Liver (tissue), 9 donors: ENCODE data around the gene FCN1. TPM values are rescaled to one million over a fixed set of nuclear protein-coding genes. Genes with fewer than 3 reads are reported as not detected.

Source experiments
- DNase-seq: peaks from one replicate; pipeline ENCODE4 v3.0.0-alpha.2; 2017; ENCODE audit warnings: low spot score
- H3K27ac ChIP-seq, 2 donors: one replicate each; pipeline ENCODE4 v1.7.0; 2013; ENCODE audit warnings: inconsistent platforms in 2 of 2, low read length in 2 of 2, control low read depth in 1 of 2, low read depth in 1 of 2, mild to moderate bottlenecking in 1 of 2
- H3K27me3 ChIP-seq, 4 donors: one replicate each; pipeline versions ENCODE4 v1.6.1 to v1.7.0; 2013; ENCODE audit warnings: low read length in 3 of 4, inconsistent platforms in 1 of 4, mild to moderate bottlenecking in 1 of 4, moderate library complexity in 1 of 4; ENCODE audit not compliant: control insufficient read depth in 4 of 4, insufficient read depth in 4 of 4
- H3K36me3 ChIP-seq, 4 donors: one replicate each; pipeline versions ENCODE4 v1.6.1 to v1.7.0; 2013; ENCODE audit warnings: low read length in 3 of 4, mild to moderate bottlenecking in 3 of 4, low read depth in 1 of 4, moderate library complexity in 1 of 4; ENCODE audit not compliant: control insufficient read depth in 4 of 4, insufficient read depth in 3 of 4
- H3K4me1 ChIP-seq, 4 donors: one replicate each; pipeline versions ENCODE4 v1.6.1 to v1.7.0; 2013; ENCODE audit warnings: low read length in 3 of 4, mild to moderate bottlenecking in 3 of 4, moderate library complexity in 1 of 4; ENCODE audit not compliant: control insufficient read depth in 4 of 4, insufficient read depth in 4 of 4
- H3K4me3 ChIP-seq, 3 donors: one replicate each; pipeline versions ENCODE4 v1.6.1 to v1.7.0; 2013; ENCODE audit warnings: low read length in 3 of 3, control low read depth in 1 of 3, low read depth in 1 of 3, mild to moderate bottlenecking in 1 of 3
- H3K9ac ChIP-seq, 2 donors: one replicate each; pipeline ENCODE4 v1.7.0; 2013; ENCODE audit warnings: low read length in 2 of 2, mild to moderate bottlenecking in 2 of 2, moderate library complexity in 2 of 2, control low read depth in 1 of 2, low read depth in 1 of 2
- H3K9me3 ChIP-seq, 4 donors: one replicate each; pipeline versions ENCODE4 v1.6.1 to v1.7.0; 2013; ENCODE audit warnings: low read length in 3 of 4; ENCODE audit not compliant: control insufficient read depth in 4 of 4
- FOXA1 ChIP-seq: IDR thresholded peaks from 2 replicates; pipeline ENCODE4 v1.6.1; 2016; ENCODE audit warnings: antibody characterized with exemption
- FOXA2 ChIP-seq: IDR thresholded peaks from 2 replicates; pipeline ENCODE4 v1.6.1; 2016; ENCODE audit warnings: antibody characterized with exemption
- GABPA ChIP-seq, 2 donors: IDR thresholded peaks in 1 of 2; conservative IDR thresholded peaks in 1 of 2; 2 replicates each; pipeline ENCODE4 v1.6.1; 2016; ENCODE audit warnings: antibody characterized with exemption in 2 of 2, mild to moderate bottlenecking in 1 of 2, moderate library complexity in 1 of 2
- HNF4A ChIP-seq, 2 donors: conservative IDR thresholded peaks; 2 replicates each; pipeline ENCODE4 v1.6.1; 2016; ENCODE audit warnings: antibody characterized with exemption in 2 of 2, mild to moderate bottlenecking in 2 of 2
- HNF4G ChIP-seq: IDR thresholded peaks from 2 replicates; pipeline ENCODE4 v1.6.1; 2016; ENCODE audit warnings: antibody characterized with exemption
- MAX ChIP-seq: IDR thresholded peaks from 2 replicates; pipeline ENCODE4 v1.6.1; 2016; ENCODE audit warnings: antibody characterized with exemption
- RAD21 ChIP-seq, 2 donors: IDR thresholded peaks; 2 replicates each; pipeline ENCODE4 v1.6.1; 2016; ENCODE audit warnings: antibody characterized with exemption in 2 of 2, mild to moderate bottlenecking in 2 of 2
- TAF1 ChIP-seq: conservative IDR thresholded peaks from 2 replicates; pipeline ENCODE4 v1.6.1; 2016; ENCODE audit warnings: antibody characterized with exemption, mild to moderate bottlenecking
- YY1 ChIP-seq: IDR thresholded peaks from 2 replicates; pipeline ENCODE4 v1.6.1; 2016; ENCODE audit warnings: antibody characterized with exemption, mild to moderate bottlenecking
- WGBS: extraction: QIAGEN DNeasy Blood & Tissue Kit; methylation state at CpG from one replicate; pipeline ENCODE4 v1.1.7; 2013; 5-methylcytosine and 5-hydroxymethylcytosine counted together
- polyA plus RNA-seq, 2 donors: library from polyadenylated mRNA; stranded (reverse) in 1 of 2; unstranded in 1 of 2; fragments of 200-250 nt in 1 of 2; fragments of >200 nt in 1 of 2; fragmentation: Nextera tagmentation in 1 of 2; extraction: Ambion mirVana in 1 of 2; gene quantifications; one replicate each; pipeline versions ENCODE4 v1.2.1 to v1.2.3, GENCODE V29; 2013 to 2015
- total RNA-seq, 2 donors: library from RNA; depleted of rRNA; stranded (reverse); fragments of >200 nt; gene quantifications; one replicate each; pipeline ENCODE4 v1.2.3, GENCODE V29; 2014
- TF ChIP-seq, protein P1 (sequence below): fragments of 150-350 bp; IDR thresholded peaks from 2 replicates; pipeline ENCODE4 v1.5.1; 2017; ENCODE audit warnings: improper control_type of control experiment, low read depth, low read length; ENCODE audit not compliant: missing input control
- TF ChIP-seq, protein P2 (sequence below): IDR thresholded peaks from 2 replicates; pipeline ENCODE4 v1.6.1; 2016; ENCODE audit warnings: antibody characterized with exemption
- TF ChIP-seq, protein P3 (sequence below): IDR thresholded peaks from 2 replicates; pipeline ENCODE4 v1.6.1; 2016; ENCODE audit warnings: antibody characterized with exemption, mild to moderate bottlenecking
- donor health status: healthy.
- donor health status: healthy.
- donor health status: healthy.
- donor health status: healthy.
- donor health status: healthy.

The FCN1 gene
- total and polyA plus RNA-seq, 4 donors, result 0.97 to 15.0 (median 5.4) TPM

GRCh38 chr9:134948149-134948548 lies 30.4 kb upstream of the FCN1 start:
- H3K36me3 ChIP-seq, result no peaks in the 10 kb centered on the region
- 83% methylated on average over 11 of the region's 11 CpGs for WGBS

GRCh38 chr9:134947265-134947955 lies 29.7 kb upstream of the FCN1 start:
- Histone ChIP-seq H3K4me3 (no peak overlapping the region), H3K9me3 (peaks cover 0 to 5% (median under 1%) of the 10 kb centered on the region in 4 donors), H3K36me3 (no peaks in the 10 kb centered on the region), H3K27ac (no peak overlapping the region), H3K27me3 (no peaks in the 10 kb centered on the region), H3K4me1 (no peaks in the 10 kb centered on the region), H3K9ac (no peak overlapping the region)
- no peak for DNase-seq
- 77% methylated on average over 26 of the region's 26 CpGs for WGBS
- no peak for TF ChIP-seq TAF1
- no peak for TF ChIP-seq FOXA2
- TF ChIP-seq, protein P1, sequence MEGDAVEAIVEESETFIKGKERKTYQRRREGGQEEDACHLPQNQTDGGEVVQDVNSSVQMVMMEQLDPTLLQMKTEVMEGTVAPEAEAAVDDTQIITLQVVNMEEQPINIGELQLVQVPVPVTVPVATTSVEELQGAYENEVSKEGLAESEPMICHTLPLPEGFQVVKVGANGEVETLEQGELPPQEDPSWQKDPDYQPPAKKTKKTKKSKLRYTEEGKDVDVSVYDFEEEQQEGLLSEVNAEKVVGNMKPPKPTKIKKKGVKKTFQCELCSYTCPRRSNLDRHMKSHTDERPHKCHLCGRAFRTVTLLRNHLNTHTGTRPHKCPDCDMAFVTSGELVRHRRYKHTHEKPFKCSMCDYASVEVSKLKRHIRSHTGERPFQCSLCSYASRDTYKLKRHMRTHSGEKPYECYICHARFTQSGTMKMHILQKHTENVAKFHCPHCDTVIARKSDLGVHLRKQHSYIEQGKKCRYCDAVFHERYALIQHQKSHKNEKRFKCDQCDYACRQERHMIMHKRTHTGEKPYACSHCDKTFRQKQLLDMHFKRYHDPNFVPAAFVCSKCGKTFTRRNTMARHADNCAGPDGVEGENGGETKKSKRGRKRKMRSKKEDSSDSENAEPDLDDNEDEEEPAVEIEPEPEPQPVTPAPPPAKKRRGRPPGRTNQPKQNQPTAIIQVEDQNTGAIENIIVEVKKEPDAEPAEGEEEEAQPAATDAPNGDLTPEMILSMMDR, result no peak
- TF ChIP-seq, protein P2, sequence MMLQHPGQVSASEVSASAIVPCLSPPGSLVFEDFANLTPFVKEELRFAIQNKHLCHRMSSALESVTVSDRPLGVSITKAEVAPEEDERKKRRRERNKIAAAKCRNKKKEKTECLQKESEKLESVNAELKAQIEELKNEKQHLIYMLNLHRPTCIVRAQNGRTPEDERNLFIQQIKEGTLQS, result no peak
- TF ChIP-seq HNF4A (conservative IDR thresholded peaks at IDR 0.05), result no peak
- no peak for TF ChIP-seq YY1
- no peak for TF ChIP-seq GABPA (IDR thresholded peaks at IDR 0.05 in 1 of 2, conservative IDR thresholded peaks at IDR 0.05 in 1 of 2)
- TF ChIP-seq MAX, result no peak
- no peak for TF ChIP-seq HNF4G
- no peak for TF ChIP-seq FOXA1

More at GRCh38 chr9:134948149-134948548, 30.4 kb upstream of the FCN1 start:
- DNase-seq, result no peak
- Histone ChIP-seq H3K27me3 (no peaks in the 10 kb centered on the region), H3K4me3 (no peak overlapping the region), H3K9ac (no peak overlapping the region), H3K27ac (no peak overlapping the region), H3K9me3 (peaks cover 0 to 6% (median under 1%) of the 10 kb centered on the region in 4 donors), H3K4me1 (no peaks in the 10 kb centered on the region)
- TF ChIP-seq, protein P3, sequence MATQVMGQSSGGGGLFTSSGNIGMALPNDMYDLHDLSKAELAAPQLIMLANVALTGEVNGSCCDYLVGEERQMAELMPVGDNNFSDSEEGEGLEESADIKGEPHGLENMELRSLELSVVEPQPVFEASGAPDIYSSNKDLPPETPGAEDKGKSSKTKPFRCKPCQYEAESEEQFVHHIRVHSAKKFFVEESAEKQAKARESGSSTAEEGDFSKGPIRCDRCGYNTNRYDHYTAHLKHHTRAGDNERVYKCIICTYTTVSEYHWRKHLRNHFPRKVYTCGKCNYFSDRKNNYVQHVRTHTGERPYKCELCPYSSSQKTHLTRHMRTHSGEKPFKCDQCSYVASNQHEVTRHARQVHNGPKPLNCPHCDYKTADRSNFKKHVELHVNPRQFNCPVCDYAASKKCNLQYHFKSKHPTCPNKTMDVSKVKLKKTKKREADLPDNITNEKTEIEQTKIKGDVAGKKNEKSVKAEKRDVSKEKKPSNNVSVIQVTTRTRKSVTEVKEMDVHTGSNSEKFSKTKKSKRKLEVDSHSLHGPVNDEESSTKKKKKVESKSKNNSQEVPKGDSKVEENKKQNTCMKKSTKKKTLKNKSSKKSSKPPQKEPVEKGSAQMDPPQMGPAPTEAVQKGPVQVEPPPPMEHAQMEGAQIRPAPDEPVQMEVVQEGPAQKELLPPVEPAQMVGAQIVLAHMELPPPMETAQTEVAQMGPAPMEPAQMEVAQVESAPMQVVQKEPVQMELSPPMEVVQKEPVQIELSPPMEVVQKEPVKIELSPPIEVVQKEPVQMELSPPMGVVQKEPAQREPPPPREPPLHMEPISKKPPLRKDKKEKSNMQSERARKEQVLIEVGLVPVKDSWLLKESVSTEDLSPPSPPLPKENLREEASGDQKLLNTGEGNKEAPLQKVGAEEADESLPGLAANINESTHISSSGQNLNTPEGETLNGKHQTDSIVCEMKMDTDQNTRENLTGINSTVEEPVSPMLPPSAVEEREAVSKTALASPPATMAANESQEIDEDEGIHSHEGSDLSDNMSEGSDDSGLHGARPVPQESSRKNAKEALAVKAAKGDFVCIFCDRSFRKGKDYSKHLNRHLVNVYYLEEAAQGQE, result no peak

GRCh38 chr9:134946663-134947062 lies 29.0 kb upstream of the FCN1 start:
- Histone ChIP-seq H3K36me3 (no peaks in the 10 kb centered on the region), H3K9me3 (no peaks in the 10 kb centered on the region), H3K4me1 (no peaks in the 10 kb centered on the region), H3K4me3 (no peak overlapping the region), H3K27ac (no peak overlapping the region), H3K27me3 (no peaks in the 10 kb centered on the region), H3K9ac (no peak overlapping the region)
- TF ChIP-seq, protein P2, result no peak
- no peak for TF ChIP-seq HNF4G
- TF ChIP-seq YY1, result no peak
- TF ChIP-seq RAD21 (IDR thresholded peaks at IDR 0.05), result no peak
- no peak for TF ChIP-seq MAX
- no peak for DNase-seq
